Progenitor cell of endocrine pancreas (in vitro differentiated cells): ENCODE data around the gene ANAPC1. TPM values are rescaled to one million over a fixed set of nuclear protein-coding genes. Genes with fewer than 3 reads are reported as not detected.
"Not testable (repeated sequence)": the region's sequence is repeated elsewhere in the genome, so short reads cannot be mapped to it uniquely, and the experiment has no call there.

ENCODE experiments used
- DNase-seq: peaks from one replicate; pipeline ENCODE4 v3.0.0; 2021; ENCODE audit warnings: low spot score; ENCODE audit not compliant: unreplicated experiment
- H3K27ac Mint-ChIP-seq: 2 replicates; pipeline ENCODE4 v1.8.0; 2021; ENCODE audit warnings: mild to moderate bottlenecking, moderate library complexity, mixed read lengths
- H3K27me3 Mint-ChIP-seq: 2 replicates; pipeline ENCODE4 v1.8.0; 2021; ENCODE audit warnings: mixed read lengths
- H3K36me3 Mint-ChIP-seq: 2 replicates; pipeline ENCODE4 v1.8.0; 2022; ENCODE audit warnings: mixed read lengths; ENCODE audit not compliant: insufficient read depth
- H3K4me1 Mint-ChIP-seq: 2 replicates; pipeline ENCODE4 v1.8.0; 2021; ENCODE audit warnings: low read depth, mixed read lengths
- H3K4me3 Mint-ChIP-seq: 2 replicates; pipeline ENCODE4 v1.8.0; 2021; ENCODE audit warnings: low read depth, mild to moderate bottlenecking, moderate library complexity, mixed read lengths
- H3K9me3 Mint-ChIP-seq: 2 replicates; pipeline ENCODE4 v1.8.0; 2021; ENCODE audit warnings: low read depth, mixed read lengths
- total RNA-seq: library from RNA; stranded (reverse); gene quantifications from 2 replicates; pipeline ENCODE4 v1.2.1, GENCODE V29; 2021
- TF ChIP-seq, protein P1 (sequence below): fragments of 200-600 bp; sonication (generic); IDR thresholded peaks from one replicate; pipeline ENCODE4 v1.5.0; 2021; ENCODE audit warnings: antibody characterized with exemption, mild to moderate bottlenecking; ENCODE audit not compliant: unreplicated experiment

The ANAPC1 gene
- total RNA-seq, 1 donor from 2014 or later = 54.9 TPM

DNA sequence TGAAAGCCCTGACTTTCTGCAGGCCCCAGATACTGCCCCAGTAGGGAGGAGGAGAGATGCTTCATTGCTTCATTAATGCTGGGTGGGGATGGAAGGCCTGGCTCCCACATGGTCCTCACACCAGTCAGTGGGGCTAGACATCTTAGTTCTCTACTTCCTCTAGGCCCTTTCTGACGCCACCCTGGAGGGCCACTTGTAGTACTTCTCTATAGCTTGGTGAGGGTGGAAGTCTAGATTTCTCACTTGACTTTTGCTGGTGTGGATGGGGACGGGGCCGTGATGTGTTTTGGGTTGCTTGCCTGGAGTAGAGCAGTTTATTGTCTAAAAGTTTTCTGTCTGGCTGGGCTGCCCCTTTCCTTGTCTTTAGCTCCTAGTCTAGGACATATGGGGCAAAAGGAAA lies 33.1 kb upstream of the ANAPC1 start:
- Mint-ChIP-seq H3K27me3 (no peaks in the 10 kb centered on the region), H3K9me3 (no peaks in the 10 kb centered on the region), H3K4me1 (peaks cover 30% of the 10 kb centered on the region), H3K27ac (no peak overlapping the region), H3K4me3 (no peak overlapping the region), H3K36me3 (no peaks in the 10 kb centered on the region)
- TF ChIP-seq, protein P1, sequence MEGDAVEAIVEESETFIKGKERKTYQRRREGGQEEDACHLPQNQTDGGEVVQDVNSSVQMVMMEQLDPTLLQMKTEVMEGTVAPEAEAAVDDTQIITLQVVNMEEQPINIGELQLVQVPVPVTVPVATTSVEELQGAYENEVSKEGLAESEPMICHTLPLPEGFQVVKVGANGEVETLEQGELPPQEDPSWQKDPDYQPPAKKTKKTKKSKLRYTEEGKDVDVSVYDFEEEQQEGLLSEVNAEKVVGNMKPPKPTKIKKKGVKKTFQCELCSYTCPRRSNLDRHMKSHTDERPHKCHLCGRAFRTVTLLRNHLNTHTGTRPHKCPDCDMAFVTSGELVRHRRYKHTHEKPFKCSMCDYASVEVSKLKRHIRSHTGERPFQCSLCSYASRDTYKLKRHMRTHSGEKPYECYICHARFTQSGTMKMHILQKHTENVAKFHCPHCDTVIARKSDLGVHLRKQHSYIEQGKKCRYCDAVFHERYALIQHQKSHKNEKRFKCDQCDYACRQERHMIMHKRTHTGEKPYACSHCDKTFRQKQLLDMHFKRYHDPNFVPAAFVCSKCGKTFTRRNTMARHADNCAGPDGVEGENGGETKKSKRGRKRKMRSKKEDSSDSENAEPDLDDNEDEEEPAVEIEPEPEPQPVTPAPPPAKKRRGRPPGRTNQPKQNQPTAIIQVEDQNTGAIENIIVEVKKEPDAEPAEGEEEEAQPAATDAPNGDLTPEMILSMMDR = no peak
- no peak for DNase-seq

DNA sequence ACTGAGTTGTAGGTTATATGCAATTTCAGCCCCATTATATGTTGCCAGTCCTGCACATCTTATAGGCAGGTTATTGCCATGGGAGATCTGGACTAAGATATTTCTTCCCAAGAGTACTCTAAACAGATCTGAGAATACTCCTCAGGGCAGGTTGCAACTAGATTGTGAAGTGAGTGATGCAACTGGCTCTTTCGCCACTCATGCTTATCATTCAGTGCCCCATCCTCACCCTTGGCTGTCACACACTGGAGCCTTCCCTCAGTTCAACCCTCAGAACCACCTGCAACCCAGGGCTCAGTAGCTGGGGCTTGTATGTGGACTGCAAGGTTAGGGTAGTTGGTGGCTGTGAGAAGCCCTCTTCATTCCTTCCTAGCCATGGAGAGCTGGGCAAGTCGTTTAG lies 28.6 kb upstream of the ANAPC1 start:
- H3K27ac Mint-ChIP-seq = no peak overlapping the region
- TF ChIP-seq, protein P1 = no peak
- DNase-seq = no peak
- no peak overlapping the region for H3K4me3 Mint-ChIP-seq
- H3K36me3 Mint-ChIP-seq = no peaks in the 10 kb centered on the region
- no peaks in the 10 kb centered on the region for H3K27me3 Mint-ChIP-seq
- no peaks in the 10 kb centered on the region for H3K9me3 Mint-ChIP-seq
- H3K4me1 Mint-ChIP-seq = peaks cover 29% of the 10 kb centered on the region

DNA sequence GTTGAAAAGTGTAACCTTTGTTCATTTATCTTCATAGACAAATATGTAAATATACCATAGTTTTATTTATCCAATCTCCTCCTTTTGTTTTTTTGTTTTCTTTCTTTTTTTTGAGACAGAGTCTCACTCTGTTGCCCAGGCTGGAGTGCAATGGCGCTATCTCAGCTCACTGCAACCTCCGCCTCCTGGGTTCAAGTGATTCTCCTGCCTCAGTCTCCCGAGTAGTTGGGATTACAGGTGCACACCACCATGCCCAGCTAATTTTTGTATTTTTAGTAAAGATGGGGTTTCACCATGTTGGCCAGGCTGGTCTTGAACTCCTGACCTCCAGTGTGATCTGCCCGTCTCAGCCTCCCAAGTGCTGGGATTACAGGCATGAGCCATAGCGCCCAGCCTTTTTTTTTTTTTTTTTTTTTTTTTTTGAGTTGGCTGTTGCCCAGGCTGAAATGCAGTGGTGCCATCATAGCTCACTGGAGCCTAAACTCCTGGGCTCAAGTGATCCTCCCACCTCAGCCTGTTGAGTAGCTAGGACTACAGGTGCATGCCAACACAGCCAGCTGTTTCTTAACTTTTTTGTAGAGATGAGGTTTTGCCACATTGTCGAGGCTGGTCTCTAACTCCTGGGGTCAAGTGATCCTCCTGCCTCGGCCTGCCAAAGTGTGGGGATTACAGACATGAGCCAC lies 27.4 kb upstream of the ANAPC1 start:
- not testable (repeated sequence) for H3K9me3 Mint-ChIP-seq
- H3K27ac Mint-ChIP-seq = peak overlapping the region; percentile 64
- peaks cover 35% of the 10 kb centered on the region for H3K4me1 Mint-ChIP-seq

DNA sequence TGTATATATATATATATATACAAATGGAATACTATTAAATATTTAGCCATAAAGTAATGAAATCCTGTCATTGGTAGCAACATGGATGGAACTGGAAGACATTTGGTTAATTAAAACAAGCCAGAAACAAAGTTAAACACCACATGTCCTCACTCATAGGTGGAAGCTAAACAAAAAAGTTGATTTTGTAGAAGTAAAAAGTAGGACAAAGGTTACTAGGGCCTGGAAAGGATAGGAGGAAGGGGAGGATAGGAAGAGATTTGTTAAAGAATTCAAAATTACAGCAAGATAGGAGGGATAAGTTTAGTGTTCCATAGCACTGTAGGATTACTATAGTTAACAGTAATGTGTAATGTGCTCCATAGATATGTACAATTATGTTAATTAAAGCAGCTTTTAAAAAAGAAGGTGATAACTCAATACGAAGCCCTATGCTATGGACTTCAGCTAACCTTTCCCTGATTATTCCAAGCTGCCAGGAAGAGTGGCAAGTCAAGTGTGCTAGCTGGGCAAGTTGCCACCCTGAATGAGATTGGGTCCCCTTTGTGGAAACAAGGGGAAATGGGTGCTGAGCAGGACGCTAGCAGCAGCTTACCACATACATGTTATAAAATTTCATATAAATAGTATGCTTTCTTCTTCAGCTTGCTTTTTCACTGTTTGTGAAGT lies 26.8 kb upstream of the ANAPC1 start:
- H3K9me3 Mint-ChIP-seq = no peaks in the 10 kb centered on the region
- no peaks in the 10 kb centered on the region for H3K27me3 Mint-ChIP-seq
- no peak overlapping the region for H3K4me3 Mint-ChIP-seq
- no peaks in the 10 kb centered on the region for H3K36me3 Mint-ChIP-seq
- TF ChIP-seq, protein P1 = no peak
- peaks cover 42% of the 10 kb centered on the region for H3K4me1 Mint-ChIP-seq
- peak overlapping the region; percentile 13 for H3K27ac Mint-ChIP-seq
- no peak for DNase-seq

More for the DNA sequence above, 27.4 kb upstream of the ANAPC1 start:
- not testable (repeated sequence) for H3K36me3 Mint-ChIP-seq, H3K4me3 Mint-ChIP-seq, H3K27me3 Mint-ChIP-seq, DNase-seq

DNA sequence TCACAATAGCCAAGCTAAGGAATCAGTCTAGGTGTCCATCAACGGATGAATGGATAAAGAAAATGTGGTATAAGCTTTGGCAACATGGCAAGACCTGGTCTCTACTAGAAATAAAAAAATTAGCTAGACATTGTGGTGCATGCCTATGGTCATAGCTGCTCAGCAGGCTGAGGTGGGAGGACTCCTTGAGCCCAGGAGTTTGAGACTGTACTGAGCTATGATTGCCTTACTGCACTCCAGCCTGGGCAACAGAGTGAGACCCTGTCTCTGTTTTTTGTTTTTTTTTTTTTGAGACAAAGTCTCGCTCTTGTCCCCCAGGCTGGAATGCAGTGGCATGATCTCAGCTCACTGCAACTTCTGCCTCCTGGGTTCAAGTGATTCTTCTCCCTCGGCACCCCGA lies 26.0 kb upstream of the ANAPC1 start:
- not testable (repeated sequence) for DNase-seq, H3K27ac Mint-ChIP-seq, H3K36me3 Mint-ChIP-seq, H3K4me3 Mint-ChIP-seq, H3K27me3 Mint-ChIP-seq, H3K9me3 Mint-ChIP-seq
- peaks cover 44% of the 10 kb centered on the region for H3K4me1 Mint-ChIP-seq

DNA sequence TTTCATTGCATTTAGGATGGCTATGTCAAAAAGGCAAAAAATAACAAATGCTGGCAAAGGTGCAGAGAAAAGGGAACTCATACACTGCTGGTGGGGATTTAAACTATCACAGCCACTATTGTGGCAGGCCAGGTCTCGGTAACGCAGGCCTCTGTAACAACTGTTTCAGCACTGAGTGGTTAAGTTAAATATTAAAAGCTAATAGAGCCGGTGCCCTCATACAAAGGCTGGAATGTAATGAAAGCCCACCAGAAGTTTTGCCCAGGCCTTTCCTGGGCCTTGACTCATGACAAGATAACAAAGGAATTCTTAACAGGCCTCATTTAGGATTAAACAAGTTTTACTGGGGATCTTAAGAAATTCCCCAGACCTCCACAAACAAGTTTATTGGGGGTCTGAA lies 25.1 kb upstream of the ANAPC1 start:
- peak overlapping the region; percentile 95 for H3K27ac Mint-ChIP-seq
- H3K27me3 Mint-ChIP-seq = no peaks in the 10 kb centered on the region
- no peak overlapping the region for H3K4me3 Mint-ChIP-seq

More for the DNA sequence above, 25.1 kb upstream of the ANAPC1 start:
- Mint-ChIP-seq H3K36me3 (no peaks in the 10 kb centered on the region), H3K9me3 (no peaks in the 10 kb centered on the region), H3K4me1 (peaks cover 44% of the 10 kb centered on the region)
- no peak for DNase-seq
- TF ChIP-seq, protein P1 = no peak
